Pancreas (tissue), 10 donors: ENCODE data around the gene CAPN5. TPM values are rescaled to one million over a fixed set of nuclear protein-coding genes. Genes with fewer than 3 reads are reported as not detected.

Experiments used
- ATAC-seq, 4 donors: fragments of 200-7000 bp; cut with Tn5 transposase; one replicate each; pipeline versions ENCODE4 v1.8.0 to v1.9.1; 2020; ENCODE audit warnings: mild to moderate bottlenecking in 4 of 4, moderate library complexity in 4 of 4
- DNase-seq, 6 donors: peaks; one replicate each; pipeline ENCODE4 v3.0.0-alpha.2; 2020
- FAIRE-seq: peaks from 2 replicates; lab custom pipeline; 2012; peaks lifted over from hg19 to GRCh38; lab: Jason Lieb, UNC
- H3K27ac ChIP-seq, 4 donors: fragments of 200-600 bp; sonication (generic); 1 replicate in 3 of 4; 2 replicates in 1 of 4; pipeline versions ENCODE4 v1.5.0 to v1.8.0; 2020
- H3K27me3 ChIP-seq, 4 donors: fragments of 200-600 bp; one replicate each; pipeline ENCODE4 v1.8.0; 2021
- H3K36me3 ChIP-seq, 3 donors: fragments of 200-600 bp; sonication (generic) in 1 of 3; one replicate each; pipeline versions ENCODE4 v1.5.0 to v1.8.0; 2020 to 2021
- H3K4me1 ChIP-seq, 3 donors: fragments of 200-600 bp; one replicate each; pipeline ENCODE4 v1.8.0; 2021
- H3K4me3 ChIP-seq, 4 donors: fragments of 200-600 bp; sonication (generic) in 2 of 4; one replicate each; pipeline versions ENCODE4 v1.5.0 to v1.8.0; 2020 to 2021
- H3K9me3 ChIP-seq, 4 donors: fragments of 200-600 bp; one replicate each; pipeline ENCODE4 v1.8.0; 2021
- WGBS, 2 donors: extraction: QIAGEN DNeasy Blood & Tissue Kit; methylation state at CpG; one replicate each; pipeline ENCODE4 v1.1.7; 2013; 5-methylcytosine and 5-hydroxymethylcytosine counted together
- intact Hi-C, 3 donors: fragments of 100-400 bp; cut with DNase I; formaldehyde crosslinking; loops; one replicate each; pipeline versions ENCODE4 v1.11.1 to v1.14.2; 2022
- polyA plus RNA-seq, 2 donors: library from polyadenylated mRNA; stranded (reverse); fragments of 200-250 nt; gene quantifications; one replicate each; pipeline ENCODE4 v1.2.3, GENCODE V29; 2013
- total RNA-seq, 6 donors: library from RNA; stranded (reverse); fragmentation: NEBNext Ultra II Directional in 4 of 6; extraction: Animal tissue kit (Norgen Biotek cat#: 25700) in 4 of 6; gene quantifications; one replicate each; pipeline versions ENCODE4 v1.2.1 to v1.2.4, GENCODE V29; 2021 to 2023
- TF ChIP-seq, protein P1 (sequence below), 4 donors: fragments of 200-600 bp; sonication (generic) in 3 of 4; IDR thresholded peaks; one replicate each; pipeline versions ENCODE4 v1.5.0 to v1.8.0; 2021; ENCODE audit warnings: antibody characterized with exemption in 4 of 4
- donor health status: healthy with polysubstance abuse.
- donor health status: DM: no; HTN: no; CAD: no; lungs with moderate emphysema.
- donor health status: DM: no; HTN: no; CAD: no.
- donor health status: control.
- donor health status: control.
- donor health status: Bipolar disorder and iron deficiency.
- donor health status: DM: yes; HTN: yes; CAD: no.
- donor health status: DM: no; HTN: no; CAD: no.
- donor health status: DM: no; HTN: no; CAD: no.
- donor health status: DM: yes; HTN: yes; CAD: no.

CAPN5 gene
- total and polyA plus RNA-seq, 8 donors: 3.3 to 11.0 (median 6.1) TPM

- Histone ChIP-seq H3K9me3 (no peaks in the 10 kb centered on the region), H3K27ac (peak overlapping the region in 1 of 4 donors; percentile 0), H3K4me1 (no peaks in the 10 kb centered on the region), H3K4me3 (no peak overlapping the region), H3K27me3 (peaks cover 0 to 5% (median 0%) of the 10 kb centered on the region in 4 donors), H3K36me3 (no peaks in the 10 kb centered on the region)
- FAIRE-seq: no peak
- ATAC-seq: peak in 3 of 4 donors; percentile 23 to 69 (median 65)
- intact Hi-C loops: no loop called here
- WGBS, 2 donors: 30 to 50% methylated on average over 3 of the region's 3 CpGs
- TF ChIP-seq, protein P1, sequence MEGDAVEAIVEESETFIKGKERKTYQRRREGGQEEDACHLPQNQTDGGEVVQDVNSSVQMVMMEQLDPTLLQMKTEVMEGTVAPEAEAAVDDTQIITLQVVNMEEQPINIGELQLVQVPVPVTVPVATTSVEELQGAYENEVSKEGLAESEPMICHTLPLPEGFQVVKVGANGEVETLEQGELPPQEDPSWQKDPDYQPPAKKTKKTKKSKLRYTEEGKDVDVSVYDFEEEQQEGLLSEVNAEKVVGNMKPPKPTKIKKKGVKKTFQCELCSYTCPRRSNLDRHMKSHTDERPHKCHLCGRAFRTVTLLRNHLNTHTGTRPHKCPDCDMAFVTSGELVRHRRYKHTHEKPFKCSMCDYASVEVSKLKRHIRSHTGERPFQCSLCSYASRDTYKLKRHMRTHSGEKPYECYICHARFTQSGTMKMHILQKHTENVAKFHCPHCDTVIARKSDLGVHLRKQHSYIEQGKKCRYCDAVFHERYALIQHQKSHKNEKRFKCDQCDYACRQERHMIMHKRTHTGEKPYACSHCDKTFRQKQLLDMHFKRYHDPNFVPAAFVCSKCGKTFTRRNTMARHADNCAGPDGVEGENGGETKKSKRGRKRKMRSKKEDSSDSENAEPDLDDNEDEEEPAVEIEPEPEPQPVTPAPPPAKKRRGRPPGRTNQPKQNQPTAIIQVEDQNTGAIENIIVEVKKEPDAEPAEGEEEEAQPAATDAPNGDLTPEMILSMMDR (IDR thresholded peaks at IDR 0.05): no peak
- no peak for DNase-seq
These were observed 40.5 kb upstream of the CAPN5 start for GRCh38 chr11:77026221-77026620.

- Histone ChIP-seq H3K27me3 (peaks cover 0 to 5% (median 0%) of the 10 kb centered on the region in 4 donors), H3K27ac (peak overlapping the region in 1 of 4 donors; percentile 0), H3K36me3 (no peaks in the 10 kb centered on the region), H3K4me1 (no peaks in the 10 kb centered on the region), H3K9me3 (no peaks in the 10 kb centered on the region), H3K4me3 (no peak overlapping the region)
- intact Hi-C loops: no loop called here
- no peak for DNase-seq
- FAIRE-seq: no peak
- WGBS, 2 donors: 89% methylated on average over 2 of the region's 2 CpGs
- TF ChIP-seq, protein P1 (IDR thresholded peaks at IDR 0.05): no peak
- ATAC-seq: no peak
These were observed 40.0 kb upstream of the CAPN5 start for GRCh38 chr11:77026743-77027142.

DNA sequence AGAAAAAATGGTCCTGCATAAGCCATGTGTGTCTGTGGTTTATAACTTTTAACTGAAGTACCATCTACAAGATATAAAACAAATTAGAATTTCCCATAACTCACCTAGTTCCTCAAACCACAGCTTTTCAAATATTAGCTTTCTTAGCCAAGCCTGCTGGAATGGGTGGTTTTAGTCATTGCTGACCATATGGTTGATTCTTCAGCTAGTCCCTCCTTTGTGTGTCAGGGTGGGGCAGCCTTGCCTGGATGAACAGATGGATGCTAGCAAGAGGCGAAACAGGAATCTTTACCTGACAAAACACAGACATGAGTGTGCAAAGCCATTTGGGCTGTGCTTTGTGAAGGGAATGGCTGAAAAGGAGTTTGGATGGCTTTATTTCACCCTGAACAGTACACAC, 39.5 kb upstream of the CAPN5 start:
- Histone ChIP-seq H3K27ac (no peak overlapping the region), H3K9me3 (no peaks in the 10 kb centered on the region), H3K4me3 (no peak overlapping the region), H3K27me3 (peaks cover 0 to 5% (median 0%) of the 10 kb centered on the region in 4 donors), H3K36me3 (no peaks in the 10 kb centered on the region), H3K4me1 (no peaks in the 10 kb centered on the region)
- intact Hi-C loops: no loop called here
- TF ChIP-seq, protein P1 (IDR thresholded peaks at IDR 0.05): no peak
- no peak for DNase-seq
- 93 to 96% methylated on average over 1 of the region's 1 CpG for WGBS, 2 donors
- FAIRE-seq: no peak
- no peak for ATAC-seq

DNA sequence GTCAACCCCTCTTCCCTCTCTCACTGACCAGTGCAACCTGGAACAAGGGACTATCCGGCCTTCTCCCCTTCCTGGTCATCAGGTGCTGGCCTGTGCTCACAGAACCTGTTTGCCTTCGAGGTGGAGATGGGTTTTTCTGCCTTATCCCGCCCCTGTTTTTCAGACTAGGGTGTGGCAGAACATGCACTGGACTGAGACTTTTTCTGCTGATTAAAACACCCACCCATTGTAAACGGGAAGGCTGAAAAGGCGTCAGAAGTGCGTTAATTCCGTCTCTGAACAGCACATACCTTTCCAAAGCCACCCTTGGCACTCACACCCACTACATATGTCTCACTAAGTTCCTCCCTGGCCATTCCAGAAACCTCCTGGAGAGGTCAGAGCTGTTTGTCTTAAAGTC, 36.9 kb upstream of the CAPN5 start:
- 73 to 82% methylated on average over 7 of the region's 7 CpGs for WGBS, 2 donors
- ATAC-seq: peak in 1 of 4 donors; percentile 26
- FAIRE-seq: no peak
- Histone ChIP-seq H3K27me3 (peaks cover 0 to 9% (median 0%) of the 10 kb centered on the region in 4 donors), H3K9me3 (no peaks in the 10 kb centered on the region), H3K4me3 (no peak overlapping the region), H3K27ac (no peak overlapping the region), H3K4me1 (no peaks in the 10 kb centered on the region), H3K36me3 (no peaks in the 10 kb centered on the region)
- no peak for DNase-seq
- TF ChIP-seq, protein P1 (IDR thresholded peaks at IDR 0.05): no peak
- intact Hi-C loops: no loop called here

GRCh38 chr11:77030834-77031414, 35.8 kb upstream of the CAPN5 start:
- Histone ChIP-seq H3K9me3 (no peaks in the 10 kb centered on the region), H3K27ac (no peak overlapping the region), H3K27me3 (peaks cover 0 to 9% (median 0%) of the 10 kb centered on the region in 4 donors), H3K36me3 (no peaks in the 10 kb centered on the region), H3K4me1 (peaks cover 0 to 9% (median 2%) of the 10 kb centered on the region in 3 donors), H3K4me3 (no peak overlapping the region)
- TF ChIP-seq, protein P1 (IDR thresholded peaks at IDR 0.05): no peak
- no peak for ATAC-seq
- WGBS, 2 donors: 76 to 82% methylated on average over 12 of the region's 12 CpGs
- intact Hi-C loops: no loop called here
- no peak for DNase-seq
- FAIRE-seq: no peak
